ENCODE data around the gene PRKCA.

PRKCA gene

DNA sequence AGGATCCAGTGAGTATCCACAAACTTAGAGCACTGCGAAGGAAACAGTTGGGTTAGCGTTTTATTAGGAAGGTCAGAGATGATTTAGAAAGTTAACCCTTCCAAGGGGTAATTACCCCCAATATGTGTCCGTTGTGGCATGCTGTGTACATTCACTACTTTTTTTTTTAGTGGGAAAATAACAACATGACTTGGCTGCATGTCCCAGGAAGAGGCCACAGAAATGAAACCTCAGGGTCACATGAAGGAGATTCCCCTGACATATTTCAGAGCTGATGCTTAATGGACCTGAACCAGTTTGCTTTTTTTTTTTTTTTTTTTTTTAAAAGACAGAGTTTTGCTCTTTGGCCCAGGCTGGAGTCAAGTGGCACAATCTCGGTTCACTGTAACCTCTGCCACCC is 167.5 kb downstream of the PRKCA start:
- H3K4me3 ChIP-seq (ENCODE audit: low read depth, low read length), result no peak overlapping the region
- no peaks in the 10 kb centered on the region for H3K27me3 ChIP-seq (ENCODE audit: insufficient read depth, low read length)
- H4K12ac ChIP-seq (ENCODE audit: low read depth, low read length), result no peak overlapping the region
- no peak overlapping the region for H2BK12ac ChIP-seq (ENCODE audit: low read length)
- no peak overlapping the region for H2BK5ac ChIP-seq (ENCODE audit: low read depth, low read length, poor library complexity)
- no peak overlapping the region for H3K4ac ChIP-seq (ENCODE audit: low read depth, low read length)
- no peak overlapping the region for H4K8ac ChIP-seq (ENCODE audit: low read depth, low read length)
- no peak overlapping the region for H2AFZ ChIP-seq (ENCODE audit: insufficient read depth, low read length, poor library complexity)
- H3K9ac ChIP-seq (ENCODE audit: low read length), result no peak overlapping the region
- peak overlapping the region; percentile 1 for H3K27ac ChIP-seq (ENCODE audit: low read depth, low read length)
- H3K79me2 ChIP-seq (ENCODE audit: control insufficient read depth, insufficient read depth, low read length, poor library complexity), result peaks cover 2% of the 10 kb centered on the region
- no peak overlapping the region for H2BK120ac ChIP-seq (ENCODE audit: insufficient read depth, low read length, poor library complexity)
- no peak for DNase-seq
- H3K36me3 ChIP-seq (ENCODE audit: control insufficient read depth in 1 of 2, insufficient read depth in 2 of 2, low read length in 2 of 2), result no peaks in the 10 kb centered on the region
- no peaks in the 10 kb centered on the region for H3K9me3 ChIP-seq (ENCODE audit: insufficient read depth, low read depth, low read length)
- H3K14ac ChIP-seq (ENCODE audit: low read length), result no peak overlapping the region
- H3K79me1 ChIP-seq (ENCODE audit: low read length), result peaks cover 12% of the 10 kb centered on the region
- peaks cover 14 to 24% of the 10 kb centered on the region in 2 experiments for H3K4me1 ChIP-seq (ENCODE audit: control insufficient read depth in 1 of 2, insufficient read depth in 2 of 2, low read length in 2 of 2)
- H2AK5ac ChIP-seq (ENCODE audit: low read length), result no peak overlapping the region
- H4K91ac ChIP-seq (ENCODE audit: low read depth, low read length), result no peak overlapping the region
- no CpG with 5 or more reads among the region's 4 CpGs for WGBS (ENCODE audit: extremely low coverage, insufficient coverage, insufficient read length)
- H3K23ac ChIP-seq (ENCODE audit: low read length), result no peak overlapping the region
- no peak overlapping the region for H3K4me2 ChIP-seq (ENCODE audit: low read length)
- no peak overlapping the region for H3K18ac ChIP-seq (ENCODE audit: low read length)

DNA sequence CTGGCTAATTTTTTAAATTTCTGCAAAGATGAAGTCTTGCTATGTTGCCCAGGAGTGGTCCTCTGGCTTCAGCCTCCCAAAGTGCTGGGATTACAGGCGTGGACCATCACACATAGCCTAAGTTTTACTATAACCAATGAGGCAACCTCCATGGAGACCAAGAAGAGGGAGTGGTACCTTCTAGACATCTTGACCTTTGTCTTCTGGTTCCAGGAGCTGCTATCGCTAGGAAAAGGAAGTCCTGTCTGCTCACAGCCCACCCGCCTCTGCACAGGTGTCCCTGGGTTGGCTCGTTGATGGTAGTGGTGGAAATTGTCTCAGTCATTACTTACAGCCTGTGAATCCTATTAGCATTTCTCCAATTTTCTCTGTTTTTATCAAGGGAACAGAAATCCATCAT is 169.7 kb downstream of the PRKCA start:
- H2AFZ ChIP-seq (ENCODE audit: insufficient read depth, low read length, poor library complexity), result no peak overlapping the region
- H2AK5ac ChIP-seq (ENCODE audit: low read length), result no peak overlapping the region
- peaks cover 10 to 27% of the 10 kb centered on the region in 2 experiments for H3K4me1 ChIP-seq (ENCODE audit: control insufficient read depth in 1 of 2, insufficient read depth in 2 of 2, low read length in 2 of 2)
- H2BK12ac ChIP-seq (ENCODE audit: low read length), result no peak overlapping the region
- no CpG with 5 or more reads among the region's 4 CpGs for WGBS (ENCODE audit: extremely low coverage, insufficient coverage, insufficient read length)
- H3K27ac ChIP-seq (ENCODE audit: low read depth, low read length), result no peak overlapping the region
- H3K4me2 ChIP-seq (ENCODE audit: low read length), result no peak overlapping the region
- H4K91ac ChIP-seq (ENCODE audit: low read depth, low read length), result no peak overlapping the region
- H3K27me3 ChIP-seq (ENCODE audit: insufficient read depth, low read length), result no peaks in the 10 kb centered on the region
- no peak overlapping the region for H3K4ac ChIP-seq (ENCODE audit: low read depth, low read length)
- no peak overlapping the region for H3K14ac ChIP-seq (ENCODE audit: low read length)
- H3K79me2 ChIP-seq (ENCODE audit: control insufficient read depth, insufficient read depth, low read length, poor library complexity), result peaks cover 2% of the 10 kb centered on the region
- no peak overlapping the region for H3K4me3 ChIP-seq (ENCODE audit: low read depth, low read length)
- no peak overlapping the region for H4K12ac ChIP-seq (ENCODE audit: low read depth, low read length)
- no peak overlapping the region for H4K8ac ChIP-seq (ENCODE audit: low read depth, low read length)
- H3K9me3 ChIP-seq (ENCODE audit: insufficient read depth, low read depth, low read length), result no peaks in the 10 kb centered on the region
- H2BK5ac ChIP-seq (ENCODE audit: low read depth, low read length, poor library complexity), result no peak overlapping the region
- H3K36me3 ChIP-seq (ENCODE audit: control insufficient read depth in 1 of 2, insufficient read depth in 2 of 2, low read length in 2 of 2), result no peaks in the 10 kb centered on the region
- no peak overlapping the region for H3K23ac ChIP-seq (ENCODE audit: low read length)
- H3K79me1 ChIP-seq (ENCODE audit: low read length), result peaks cover 9% of the 10 kb centered on the region
- no peak overlapping the region for H2BK120ac ChIP-seq (ENCODE audit: insufficient read depth, low read length, poor library complexity)
- H3K9ac ChIP-seq (ENCODE audit: low read length), result no peak overlapping the region
- DNase-seq, result no peak
- H3K18ac ChIP-seq (ENCODE audit: low read length), result no peak overlapping the region

DNA sequence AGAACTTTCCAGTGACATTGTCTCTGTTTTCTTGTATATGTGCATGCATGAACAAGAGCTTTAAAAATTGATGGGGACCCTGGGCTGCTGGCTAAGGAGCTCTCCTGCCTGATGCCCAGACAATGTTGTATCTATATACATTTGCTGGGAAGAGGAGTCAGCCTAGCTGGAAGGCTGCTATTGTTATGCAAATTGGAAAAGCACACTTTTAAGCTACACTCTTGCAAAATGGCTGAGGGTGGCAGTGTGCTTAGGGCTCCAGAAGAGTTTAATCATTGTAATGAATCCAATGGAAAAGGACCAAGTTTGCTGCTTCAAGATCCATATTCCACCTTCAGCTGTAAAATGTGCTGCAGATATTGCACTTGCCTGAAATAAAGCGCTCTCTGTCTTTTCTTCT is 171.8 kb downstream of the PRKCA start:
- Histone ChIP-seq H2AFZ (ENCODE audit: insufficient read depth, low read length, poor library complexity) (no peak overlapping the region), H4K91ac (ENCODE audit: low read depth, low read length) (no peak overlapping the region), H3K27ac (ENCODE audit: low read depth, low read length) (no peak overlapping the region), H3K4me1 (ENCODE audit: control insufficient read depth in 1 of 2, insufficient read depth in 2 of 2, low read length in 2 of 2) (peaks cover 0 to 15% of the 10 kb centered on the region in 2 experiments), H2BK5ac (ENCODE audit: low read depth, low read length, poor library complexity) (no peak overlapping the region), H2BK120ac (ENCODE audit: insufficient read depth, low read length, poor library complexity) (no peak overlapping the region), H4K12ac (ENCODE audit: low read depth, low read length) (no peak overlapping the region), H3K4me2 (ENCODE audit: low read length) (no peak overlapping the region), H3K4ac (ENCODE audit: low read depth, low read length) (no peak overlapping the region), H3K79me1 (ENCODE audit: low read length) (no peaks in the 10 kb centered on the region), H4K8ac (ENCODE audit: low read depth, low read length) (no peak overlapping the region), H3K36me3 (ENCODE audit: control insufficient read depth in 1 of 2, insufficient read depth in 2 of 2, low read length in 2 of 2) (no peaks in the 10 kb centered on the region), H3K23ac (ENCODE audit: low read length) (no peak overlapping the region), H2AK5ac (ENCODE audit: low read length) (no peak overlapping the region), H3K18ac (ENCODE audit: low read length) (no peak overlapping the region), H3K9me3 (ENCODE audit: insufficient read depth, low read depth, low read length) (no peaks in the 10 kb centered on the region), H2BK12ac (ENCODE audit: low read length) (no peak overlapping the region), H3K14ac (ENCODE audit: low read length) (no peak overlapping the region), H3K4me3 (ENCODE audit: low read depth, low read length) (no peak overlapping the region), H3K79me2 (ENCODE audit: control insufficient read depth, insufficient read depth, low read length, poor library complexity) (no peaks in the 10 kb centered on the region), H3K9ac (ENCODE audit: low read length) (no peak overlapping the region), H3K27me3 (ENCODE audit: insufficient read depth, low read length) (no peaks in the 10 kb centered on the region)
- WGBS (ENCODE audit: extremely low coverage, insufficient coverage, insufficient read length), result no CpG with 5 or more reads among the region's 1 CpG
- no peak for DNase-seq

DNA sequence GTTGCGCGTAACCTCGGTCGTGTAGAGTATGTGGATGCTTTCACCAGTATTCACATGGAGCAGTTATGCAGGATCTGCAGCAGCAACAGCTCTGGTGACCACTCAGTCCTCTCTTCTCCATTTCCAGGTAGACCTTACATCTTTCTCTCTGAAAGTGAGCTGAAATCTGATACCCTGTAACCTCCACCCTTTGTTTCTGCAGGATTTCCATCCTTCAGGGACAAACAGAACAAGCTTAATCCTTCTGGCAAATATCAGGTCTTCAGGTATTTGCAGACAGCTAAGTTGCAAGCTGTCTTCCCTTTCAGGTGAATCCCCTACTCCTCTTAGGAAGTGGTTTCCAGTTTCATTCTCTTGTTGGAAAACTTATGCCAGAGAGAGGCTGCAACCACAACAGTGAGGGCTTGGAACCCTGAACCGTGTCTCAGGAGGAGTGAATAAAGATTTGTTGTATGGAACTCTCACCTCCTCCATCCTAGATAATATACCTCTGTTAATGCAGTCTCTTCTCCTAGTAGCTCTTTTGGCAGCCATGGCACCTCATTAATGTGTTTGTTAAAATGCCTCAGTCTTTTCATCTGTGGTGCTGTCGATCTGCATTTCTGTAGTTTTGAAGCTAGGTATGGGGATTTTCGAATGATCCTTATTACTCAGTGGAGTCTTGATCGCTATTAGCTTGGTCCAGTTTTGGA is 172.5 kb downstream of the PRKCA start:
- no peaks in the 10 kb centered on the region for H3K79me1 ChIP-seq (ENCODE audit: low read length)
- H3K9ac ChIP-seq (ENCODE audit: low read length), result no peak overlapping the region
- H3K14ac ChIP-seq (ENCODE audit: low read length), result no peak overlapping the region
- H4K8ac ChIP-seq (ENCODE audit: low read depth, low read length), result no peak overlapping the region
- H3K27ac ChIP-seq (ENCODE audit: low read depth, low read length), result peak overlapping the region; percentile 21
- H4K91ac ChIP-seq (ENCODE audit: low read depth, low read length), result no peak overlapping the region
- no peak overlapping the region for H3K4me2 ChIP-seq (ENCODE audit: low read length)
- H4K12ac ChIP-seq (ENCODE audit: low read depth, low read length), result no peak overlapping the region
- H3K4ac ChIP-seq (ENCODE audit: low read depth, low read length), result no peak overlapping the region
- no peak overlapping the region for H2AK5ac ChIP-seq (ENCODE audit: low read length)
- no peaks in the 10 kb centered on the region for H3K79me2 ChIP-seq (ENCODE audit: control insufficient read depth, insufficient read depth, low read length, poor library complexity)
- no peak overlapping the region for H2BK5ac ChIP-seq (ENCODE audit: low read depth, low read length, poor library complexity)
- peaks cover 0 to 15% of the 10 kb centered on the region in 2 experiments for H3K4me1 ChIP-seq (ENCODE audit: control insufficient read depth in 1 of 2, insufficient read depth in 2 of 2, low read length in 2 of 2)
- H3K23ac ChIP-seq (ENCODE audit: low read length), result no peak overlapping the region
- no peak overlapping the region for H3K18ac ChIP-seq (ENCODE audit: low read length)
- H3K27me3 ChIP-seq (ENCODE audit: insufficient read depth, low read length), result no peaks in the 10 kb centered on the region
- H3K4me3 ChIP-seq (ENCODE audit: low read depth, low read length), result no peak overlapping the region
- H2AFZ ChIP-seq (ENCODE audit: insufficient read depth, low read length, poor library complexity), result no peak overlapping the region
- no peak for DNase-seq
- H3K36me3 ChIP-seq (ENCODE audit: control insufficient read depth in 1 of 2, insufficient read depth in 2 of 2, low read length in 2 of 2), result no peaks in the 10 kb centered on the region
- no peak overlapping the region for H2BK12ac ChIP-seq (ENCODE audit: low read length)
- H3K9me3 ChIP-seq (ENCODE audit: insufficient read depth, low read depth, low read length), result no peaks in the 10 kb centered on the region
- no peak overlapping the region for H2BK120ac ChIP-seq (ENCODE audit: insufficient read depth, low read length, poor library complexity)
- no CpG with 5 or more reads among the region's 8 CpGs for WGBS (ENCODE audit: extremely low coverage, insufficient coverage, insufficient read length)

Data from trophoblast cell (in vitro differentiated cells and primary cell).